Heart left ventricle (tissue), 13 donors: ENCODE results near the gene INPP4A.

Experiments
- CTCF ChIP-seq, 12 donors: fragments of 200-600 bp; sonication (generic) in 4 of 12; IDR thresholded peaks; one replicate each; pipeline versions ENCODE4 v1.5.0 to v1.8.0; 2018 to 2022; ENCODE audit warnings: antibody characterized with exemption in 12 of 12, mild to moderate bottlenecking in 5 of 12
- POLR2A ChIP-seq, 2 donors: fragments of 450-650 bp; IDR thresholded peaks; one replicate each; pipeline ENCODE4 v1.6.1; 2017; ENCODE audit warnings: antibody characterized with exemption in 2 of 2, mild to moderate bottlenecking in 2 of 2, moderate library complexity in 2 of 2
- donor health status: ischemic (EF 13 %, LVEDD 7.1; RV severe dilation, severe dysfunction).
- donor health status: DM: no; HTN: yes; CAD: no.
- donor health status: DM: no; HTN: no; CAD: no.
- donor health status: ischemic (EF 25% LVEDD 6.9; RV normal size, moderate dysfunction).
- donor health status: ischemic (EF 25% LVEDD 5.7; RV mildly dilated, moderate dysfunction).
- donor health status: ischemic (EF 35%, LVEDD 5.7; RV mildly dilated, moderate dysfunction).
- donor health status: nonischemic (EF 11% LVEDD 7.7; RV severe dilation, severe dysfunction).
- donor health status: DM: yes; HTN: yes; CAD: no.
- donor health status: PGD.
- donor health status: ischemic (EF 29% LVEDD 5.4; RV normal size, mild dysfunction).
- donor health status: nonischemic (EF 23%, LVEDD 6.1; RV moderate dilation, normal function).

DNA sequence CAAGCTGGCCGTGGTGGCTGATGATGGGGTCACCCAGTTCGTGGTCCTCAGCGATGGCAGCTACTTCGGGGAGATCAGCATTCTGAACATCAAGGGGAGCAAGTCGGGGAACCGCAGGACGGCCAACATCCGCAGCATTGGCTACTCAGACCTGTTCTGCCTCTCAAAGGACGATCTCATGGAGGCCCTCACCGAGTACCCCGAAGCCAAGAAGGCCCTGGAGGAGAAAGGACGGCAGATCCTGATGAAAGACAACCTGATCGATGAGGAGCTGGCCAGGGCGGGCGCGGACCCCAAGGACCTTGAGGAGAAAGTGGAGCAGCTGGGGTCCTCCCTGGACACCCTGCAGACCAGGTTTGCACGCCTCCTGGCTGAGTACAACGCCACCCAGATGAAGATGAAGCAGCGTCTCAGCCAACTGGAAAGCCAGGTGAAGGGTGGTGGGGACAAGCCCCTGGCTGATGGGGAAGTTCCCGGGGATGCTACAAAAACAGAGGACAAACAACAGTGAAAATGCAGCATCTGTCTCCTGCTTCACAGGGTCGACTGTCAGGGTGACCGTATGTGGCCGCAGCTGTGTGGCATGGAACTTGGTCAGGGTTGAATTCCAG, 47.8 kb upstream of the INPP4A start:
- TF ChIP-seq CTCF (IDR thresholded peaks at IDR 0.05) (no peak), POLR2A (IDR thresholded peaks at IDR 0.05) (no peak)
